HG02884 (cell line): ENCODE measurements around the gene ITPRID1.
"Not testable (repeated sequence)": the region's sequence is repeated elsewhere in the genome, so short reads cannot be mapped to it uniquely, and the experiment has no call there.

Source experiments
- ATAC-seq: cut with Tn5 transposase; IDR thresholded peaks from one replicate; pipeline ENCODE4 v1.9.1; 2021; ENCODE audit warnings: mild to moderate bottlenecking, moderate library complexity; ENCODE audit not compliant: unreplicated experiment

The ITPRID1 gene

DNA sequence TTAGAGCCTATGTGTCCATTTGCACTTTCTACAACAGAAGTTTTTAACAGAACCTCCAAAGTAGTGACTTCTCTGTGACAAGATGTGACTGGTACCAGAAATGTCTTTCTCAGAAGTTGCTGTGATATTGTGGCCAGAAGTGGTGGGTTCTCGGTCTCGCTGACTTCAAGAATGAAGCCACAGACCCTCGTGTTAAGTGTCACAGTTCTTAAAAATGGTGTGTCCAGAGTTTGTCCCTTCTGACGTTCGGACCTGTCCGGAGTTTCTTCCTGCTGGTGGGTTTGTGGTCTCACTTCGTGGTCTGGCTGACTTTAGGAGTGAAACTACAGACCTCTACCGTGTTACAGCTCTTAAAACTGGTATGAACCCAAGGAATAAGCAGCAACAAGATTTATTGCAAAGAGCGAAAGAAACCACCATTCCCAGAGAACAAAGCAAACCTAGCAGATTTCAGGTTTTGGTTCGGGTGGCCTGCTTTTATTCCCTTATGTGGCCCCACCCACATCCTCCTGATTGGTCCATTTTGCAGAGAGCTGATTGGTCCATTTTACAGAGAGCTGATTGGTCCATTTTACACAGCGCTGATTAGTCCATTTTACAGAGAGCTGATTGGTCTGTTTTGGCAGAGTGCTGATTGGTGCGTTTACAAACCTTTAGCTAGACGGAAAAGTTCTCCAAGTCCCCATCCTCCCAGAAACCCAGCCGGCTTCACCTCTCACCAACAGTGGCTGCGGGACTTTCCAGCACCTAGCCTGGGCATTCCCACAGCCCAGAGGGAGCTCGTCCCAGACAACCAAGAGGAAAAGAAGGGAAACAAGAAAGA, 3.0 kb downstream of the ITPRID1 start:
- no peak for ATAC-seq

DNA sequence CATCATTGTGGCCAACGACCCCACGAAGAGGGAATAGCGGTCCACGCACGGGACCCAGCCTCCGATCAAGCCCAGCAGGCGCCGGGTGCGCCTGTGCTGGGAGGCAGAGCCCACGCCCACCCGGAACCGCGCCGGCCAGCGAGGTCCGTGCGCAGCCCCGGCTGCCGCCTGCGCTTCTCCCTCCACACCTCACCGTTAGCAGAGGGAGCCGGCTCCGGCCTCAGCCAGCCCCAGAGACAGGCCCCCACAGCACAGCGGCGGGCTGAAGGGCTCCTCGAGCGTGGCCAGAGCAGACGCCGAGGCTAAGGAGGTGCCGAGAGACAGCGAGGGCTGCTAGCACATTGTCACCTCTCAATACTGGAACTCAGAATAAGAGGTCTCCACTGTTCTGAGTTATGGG, 3.6 kb downstream of the ITPRID1 start:
- ATAC-seq, result no peak

DNA sequence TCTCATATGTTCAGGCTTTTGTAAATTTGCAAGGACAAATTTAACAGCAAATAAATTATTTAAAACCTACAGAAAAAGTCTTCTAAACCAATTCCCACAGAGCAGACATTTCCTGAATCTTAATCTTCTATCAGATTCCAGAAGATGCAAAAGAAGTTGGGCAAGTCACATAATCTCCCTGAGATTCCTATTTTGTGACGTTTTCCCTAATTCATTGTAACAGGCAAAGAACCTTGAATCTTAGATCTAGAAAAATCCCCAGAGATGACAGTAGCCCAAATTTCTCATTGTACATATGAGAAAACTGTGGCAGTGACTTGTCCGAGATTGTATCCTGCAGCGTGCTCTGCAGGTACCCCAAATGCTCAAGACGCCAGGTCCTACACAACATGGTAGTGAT, 4.9 kb downstream of the ITPRID1 start:
- ATAC-seq, result no peak

DNA sequence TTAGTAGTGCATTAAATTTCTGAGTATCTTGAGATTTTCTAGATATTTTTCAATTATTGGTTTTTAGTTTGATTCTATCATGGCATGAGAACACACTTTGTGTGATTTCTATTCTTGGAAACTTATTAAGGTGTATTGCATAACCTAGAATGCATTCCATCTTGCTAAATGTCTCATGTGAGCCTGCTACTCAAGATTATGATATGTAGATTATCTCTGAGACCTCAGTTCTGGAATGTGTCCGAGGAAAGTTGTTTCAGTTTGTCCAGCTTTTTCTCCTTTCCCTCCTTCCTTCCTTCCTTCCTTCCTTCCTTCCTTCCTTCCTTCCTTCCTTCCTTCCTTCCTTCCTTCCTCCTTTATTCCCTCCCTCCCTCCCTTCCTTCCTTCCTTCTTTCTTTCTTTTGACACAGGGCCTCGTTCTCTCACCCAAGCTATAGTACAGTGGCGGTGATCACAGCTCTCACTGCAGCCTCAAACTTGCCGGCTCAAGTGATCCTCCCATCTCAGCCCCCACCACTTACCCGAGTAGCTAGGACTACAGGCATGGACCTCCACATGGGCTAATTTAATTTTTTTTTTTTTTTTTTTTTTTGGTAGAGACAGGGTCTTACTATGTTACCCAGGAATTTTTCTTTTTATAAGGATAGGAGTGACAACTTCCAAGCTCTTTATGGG, 7.6 kb downstream of the ITPRID1 start:
- no peak for ATAC-seq

DNA sequence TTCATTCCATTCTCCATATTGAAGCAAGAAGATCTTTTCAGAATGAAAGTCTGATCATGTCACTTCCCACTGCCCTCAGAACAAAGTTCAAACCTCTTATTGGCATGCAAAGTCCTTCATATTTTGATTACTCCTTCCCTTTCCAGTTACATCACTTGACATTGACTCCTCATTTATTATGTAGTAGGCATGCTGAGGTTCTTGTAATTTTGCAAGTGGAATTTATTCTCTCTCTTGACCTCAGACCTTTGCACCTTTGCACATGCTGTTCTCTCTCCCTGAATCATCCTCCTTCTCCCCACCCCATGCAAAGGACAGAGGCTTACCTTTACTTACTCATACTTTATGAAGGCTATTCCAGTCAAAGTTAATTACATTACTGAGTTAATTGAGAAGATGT, 13.0 kb downstream of the ITPRID1 start:
- no peak for ATAC-seq

DNA sequence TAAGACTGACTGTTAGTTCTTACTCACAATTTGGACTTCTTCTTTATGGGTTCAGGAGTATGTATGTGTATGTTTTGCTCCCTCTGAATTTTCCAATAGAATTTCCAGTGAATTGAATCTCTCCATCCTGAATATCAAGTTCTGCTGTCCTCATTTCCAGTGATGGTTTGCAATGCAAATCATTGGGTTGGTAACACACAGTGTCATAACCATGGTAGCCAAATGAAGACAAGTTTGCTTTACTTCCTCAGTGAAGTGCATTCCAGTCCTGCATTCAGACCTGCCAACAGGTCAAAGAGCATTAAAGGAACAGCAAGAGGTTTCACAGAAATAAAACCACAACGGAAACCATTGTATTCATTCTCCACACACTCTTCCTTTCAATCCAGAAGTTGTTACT, 15.2 kb downstream of the ITPRID1 start:
- no peak for ATAC-seq

DNA sequence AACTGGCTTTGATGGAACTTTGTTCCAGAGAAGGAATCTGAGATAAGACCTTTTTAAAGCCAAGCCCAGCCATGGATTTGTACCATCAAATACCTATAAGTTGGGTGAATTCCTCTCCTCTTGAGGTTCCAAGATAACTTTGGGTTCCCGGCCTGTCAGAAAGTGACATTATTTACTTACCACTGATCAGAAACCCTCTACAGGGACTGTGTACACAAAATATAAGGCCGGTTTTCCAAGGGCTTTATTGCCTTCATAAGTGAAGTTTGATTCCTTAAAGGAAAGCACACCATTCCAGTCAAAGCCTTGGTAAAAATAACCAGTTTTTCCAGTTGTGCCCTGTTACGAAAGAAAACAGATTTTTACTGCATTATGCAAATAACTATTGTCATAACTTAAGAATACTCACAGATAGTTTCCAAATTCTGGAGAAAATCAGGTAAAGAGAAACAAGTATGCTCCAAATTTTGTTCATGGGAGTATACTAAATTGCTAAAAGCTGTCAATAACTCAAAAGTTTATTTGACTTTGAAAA, 26.8 kb downstream of the ITPRID1 start:
- not testable (repeated sequence) for ATAC-seq

DNA sequence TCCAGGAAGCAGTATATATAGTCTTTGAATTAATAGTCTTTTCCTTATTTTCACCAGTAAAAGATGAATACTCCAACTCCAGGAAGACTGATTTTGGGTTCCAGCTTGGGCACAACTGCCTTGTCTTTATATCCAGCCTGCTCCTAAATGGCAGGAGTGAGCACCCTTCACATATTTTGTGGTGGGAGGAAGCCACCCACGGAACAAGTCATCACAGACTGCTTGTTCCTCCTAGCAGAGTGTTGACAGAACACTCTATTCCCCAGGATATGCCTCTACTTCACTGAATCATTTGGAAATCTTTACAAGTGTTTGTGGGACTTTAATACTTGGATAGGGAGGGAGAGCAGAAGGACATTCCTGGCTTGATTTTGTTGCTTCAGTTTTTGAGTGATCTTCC, 31.7 kb downstream of the ITPRID1 start:
- no peak for ATAC-seq

DNA sequence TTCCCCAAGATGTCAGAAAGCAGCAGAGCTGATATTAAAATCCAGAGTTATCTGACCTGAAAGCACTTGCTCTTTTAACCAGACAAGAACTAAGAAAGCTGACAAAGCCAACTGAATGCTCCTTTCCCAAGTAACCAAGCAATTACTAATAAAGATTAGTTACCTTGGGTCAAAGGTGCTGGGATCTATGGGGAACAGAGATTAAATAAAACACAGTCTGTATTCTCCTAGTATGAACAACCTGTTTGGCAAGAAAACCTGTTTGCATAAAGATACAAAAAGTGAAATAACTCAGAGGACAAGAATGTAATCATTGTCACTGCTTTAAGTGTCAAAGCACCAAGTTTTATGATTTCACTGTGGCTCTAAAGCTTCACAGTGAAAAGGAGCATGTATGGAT, 35.7 kb downstream of the ITPRID1 start:
- no peak for ATAC-seq

DNA sequence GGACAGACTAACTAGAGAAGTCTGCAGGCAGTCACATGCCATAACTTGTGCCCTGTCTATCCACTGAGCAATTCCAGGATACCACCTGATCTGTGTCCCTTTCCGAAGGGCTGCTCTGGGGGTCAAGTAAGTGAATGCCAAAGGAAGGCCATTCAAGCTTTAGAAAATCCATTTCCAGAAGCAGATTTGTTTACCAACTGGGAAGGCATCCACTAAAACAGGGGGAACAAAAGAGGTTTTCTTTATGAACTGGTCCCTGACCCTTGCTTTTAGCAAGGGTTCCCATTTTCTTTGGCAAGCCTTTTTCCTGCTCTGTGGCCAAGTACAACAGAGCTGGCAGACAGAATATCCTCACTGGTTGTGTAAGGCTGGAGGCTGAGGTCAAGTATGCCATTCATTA, 36.5 kb downstream of the ITPRID1 start:
- no peak for ATAC-seq

DNA sequence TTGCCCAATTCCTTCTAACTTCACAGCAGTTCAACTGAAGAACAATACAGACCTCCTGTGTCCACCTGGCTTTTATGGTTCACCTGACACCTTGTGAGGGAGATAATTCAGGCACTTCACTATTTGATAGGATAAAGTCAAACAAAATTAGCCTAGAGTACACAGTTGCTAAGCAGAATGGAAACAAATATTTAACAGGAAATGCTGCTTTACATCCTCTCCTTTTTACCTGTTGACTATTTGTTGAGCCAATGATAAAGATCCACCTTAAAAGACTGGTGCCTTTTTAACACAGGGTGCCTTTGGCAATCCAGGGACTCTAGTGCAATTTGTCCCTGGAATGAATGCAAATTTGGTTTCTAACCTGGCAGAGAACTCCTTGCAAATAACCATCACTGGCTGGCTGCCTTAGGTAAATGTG, 39.8 kb downstream of the ITPRID1 start:
- no peak for ATAC-seq

DNA sequence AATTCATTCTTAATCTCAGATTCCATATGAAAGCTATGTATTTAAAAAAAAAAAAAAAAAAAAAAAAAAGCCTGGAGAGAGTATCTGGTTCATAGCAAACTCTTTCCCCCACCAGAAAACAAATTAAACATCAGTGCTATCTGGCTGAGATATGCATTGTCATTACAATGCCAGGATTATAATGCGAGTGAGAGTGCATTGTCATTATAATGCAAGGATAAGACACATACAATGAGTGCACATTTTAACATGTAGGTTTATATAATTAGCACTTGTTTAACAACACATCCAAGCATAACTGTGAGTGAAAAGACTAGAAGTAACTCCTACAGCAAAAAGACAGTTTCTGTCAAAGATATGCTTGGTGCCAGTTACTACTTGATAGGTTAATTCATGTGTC, 48.1 kb downstream of the ITPRID1 start:
- no peak for ATAC-seq

DNA sequence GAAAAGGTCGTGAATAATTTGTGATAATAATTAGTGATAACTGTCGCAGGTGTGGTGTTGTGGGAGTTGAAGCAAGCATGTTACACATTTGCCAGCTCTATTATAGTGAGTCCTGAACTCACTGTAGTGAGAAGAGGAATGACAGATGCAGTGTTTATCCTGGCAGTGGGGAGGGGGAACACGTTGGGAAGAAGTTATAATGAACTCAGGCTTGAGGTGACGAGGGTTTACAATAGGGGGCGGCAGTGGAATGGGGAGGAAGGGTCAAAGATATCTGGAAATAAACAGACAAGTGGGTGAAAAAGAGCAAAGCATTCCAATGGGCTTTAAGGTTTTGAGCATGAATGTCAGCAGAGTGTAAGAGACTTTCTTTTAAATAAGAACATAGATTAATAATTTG, 49.6 kb downstream of the ITPRID1 start:
- no peak for ATAC-seq

DNA sequence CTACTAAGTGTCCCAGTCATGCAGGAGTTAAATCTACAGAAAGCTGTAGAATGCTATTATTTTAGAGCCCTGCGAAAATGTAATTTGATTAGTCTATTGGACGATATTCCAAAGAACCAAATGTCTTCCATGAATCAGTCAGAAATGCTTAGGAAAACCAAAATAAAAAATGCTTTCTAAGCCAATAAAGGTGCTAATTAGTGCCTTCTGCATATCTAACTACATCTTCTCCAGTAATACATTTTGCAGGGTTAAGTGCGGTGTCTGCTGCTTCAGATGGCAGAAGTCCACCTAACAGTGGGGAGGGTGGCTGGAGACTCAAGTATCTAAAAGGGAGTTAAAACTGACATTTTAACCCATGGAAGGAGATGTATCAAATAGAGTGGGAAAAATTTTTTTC, 50.1 kb downstream of the ITPRID1 start:
- ATAC-seq, result no peak

DNA sequence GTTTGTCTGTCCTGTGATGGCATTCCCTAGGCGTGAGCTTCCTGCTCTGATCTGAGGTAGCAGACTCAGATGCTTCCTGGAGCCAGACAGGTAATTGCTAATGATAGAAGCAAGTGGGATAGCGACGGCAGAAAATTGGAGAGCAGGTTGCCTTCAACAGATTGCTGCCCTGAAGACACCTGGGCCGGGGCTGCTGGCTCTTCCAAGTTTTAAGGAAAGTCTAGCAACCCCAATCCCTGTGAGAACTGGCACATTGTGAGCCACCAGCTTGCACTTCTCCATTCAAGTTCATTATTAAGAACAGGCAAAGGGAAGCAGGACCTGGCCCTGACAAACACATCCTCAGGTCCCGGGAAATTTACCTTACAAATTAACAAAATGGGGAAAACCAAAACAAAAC, 50.8 kb downstream of the ITPRID1 start:
- no peak for ATAC-seq

DNA sequence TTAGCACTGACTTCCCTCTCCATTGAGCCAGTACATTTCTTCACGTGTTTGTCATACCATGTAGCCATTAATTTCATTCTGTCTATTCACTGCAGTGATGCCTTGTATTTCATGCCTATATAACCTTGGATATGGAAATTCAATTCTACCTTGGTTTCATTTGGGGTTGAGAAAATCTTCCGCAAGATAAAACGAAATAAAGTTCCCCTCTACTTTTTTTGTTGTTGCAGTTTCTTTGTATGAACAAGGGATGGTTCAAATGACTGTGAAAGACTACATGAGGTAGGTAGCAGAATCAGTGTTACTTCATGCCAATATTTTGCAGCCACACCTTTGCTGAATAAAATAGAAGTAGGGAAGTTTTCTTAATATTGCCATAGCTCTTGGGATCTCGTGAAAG, 55.6 kb downstream of the ITPRID1 start:
- ATAC-seq, result no peak

DNA sequence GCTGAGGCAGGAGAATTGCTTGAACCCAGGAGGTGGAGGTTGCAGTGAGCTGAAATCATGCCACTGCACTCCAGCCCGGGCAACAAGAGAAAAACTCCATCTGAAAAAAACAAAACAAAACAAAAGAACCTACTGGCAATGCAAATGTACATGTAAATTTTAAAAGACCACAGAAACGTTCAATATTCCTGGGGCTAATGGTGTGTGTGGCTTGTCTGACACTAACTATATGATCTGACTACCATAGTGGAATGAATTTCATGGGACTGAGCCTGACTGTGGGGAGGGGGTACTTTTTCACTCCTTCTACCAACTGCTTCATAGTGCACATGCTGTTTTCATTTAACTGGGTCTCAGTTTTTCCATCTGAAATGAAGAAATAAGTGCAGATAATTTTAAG, 69.6 kb downstream of the ITPRID1 start:
- no peak for ATAC-seq

DNA sequence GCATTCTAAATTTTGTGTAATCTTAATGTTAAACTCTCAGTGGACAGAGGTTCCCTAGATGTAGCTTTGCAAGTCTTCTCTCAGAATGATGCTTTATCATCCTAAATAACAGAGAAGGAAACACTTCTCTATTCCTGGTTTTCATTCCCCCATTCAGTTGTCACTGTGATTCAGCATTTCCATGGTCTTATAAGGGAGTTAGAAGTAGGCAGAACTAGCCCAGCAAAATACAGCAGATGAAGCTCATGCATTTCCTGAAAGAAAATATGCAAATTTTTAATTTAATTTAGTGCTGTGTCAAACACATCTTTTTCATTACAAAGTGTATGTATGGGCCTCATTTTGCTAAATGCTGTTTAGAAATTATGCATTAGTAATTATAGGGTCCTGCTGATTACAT, 70.1 kb downstream of the ITPRID1 start:
- ATAC-seq, result no peak

DNA sequence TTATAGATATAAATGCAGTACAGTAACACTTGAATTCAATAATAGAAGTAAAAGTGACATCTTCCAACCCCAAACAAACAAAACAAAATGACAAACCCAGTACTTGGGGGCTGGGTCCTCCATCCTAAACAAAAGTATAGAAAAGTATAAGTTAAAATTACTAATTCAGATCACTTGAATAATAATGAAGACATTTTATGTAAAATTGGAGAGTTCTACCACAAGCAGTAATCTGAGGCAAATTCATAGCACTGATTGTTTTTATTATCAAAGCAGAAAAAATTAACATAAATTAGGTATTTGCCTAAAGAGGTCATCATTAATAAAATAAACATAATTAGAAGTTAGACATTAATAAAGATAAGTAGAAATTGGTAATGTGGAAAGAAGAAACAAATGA, 81.5 kb downstream of the ITPRID1 start:
- no peak for ATAC-seq

DNA sequence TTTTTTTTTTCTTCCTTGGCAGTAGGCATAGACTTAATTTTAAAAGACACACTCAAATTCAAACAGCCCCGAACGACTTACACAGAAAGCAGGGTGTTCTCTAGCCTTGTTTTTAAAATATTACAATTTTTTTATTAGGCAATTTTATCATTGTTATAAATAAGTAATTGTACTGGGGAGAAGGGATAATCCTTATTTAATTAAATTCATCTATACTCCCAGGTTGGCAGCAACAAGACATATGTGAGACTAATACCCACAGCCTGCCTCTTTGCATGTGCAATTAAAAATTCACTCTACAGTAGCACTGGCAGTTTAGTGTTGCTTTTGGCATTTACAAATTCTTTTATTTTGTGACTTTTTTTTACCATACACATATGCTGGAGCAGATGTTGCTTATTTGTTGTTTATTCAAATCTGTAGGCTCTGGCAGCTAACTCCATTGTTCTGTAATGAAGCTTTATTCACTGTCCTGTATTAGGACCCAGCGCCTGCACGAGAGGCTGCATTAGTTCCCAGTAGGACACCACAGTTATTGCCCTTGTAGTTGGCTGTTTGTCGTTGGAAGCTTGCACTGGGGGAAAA, 88.2 kb downstream of the ITPRID1 start:
- no peak for ATAC-seq

DNA sequence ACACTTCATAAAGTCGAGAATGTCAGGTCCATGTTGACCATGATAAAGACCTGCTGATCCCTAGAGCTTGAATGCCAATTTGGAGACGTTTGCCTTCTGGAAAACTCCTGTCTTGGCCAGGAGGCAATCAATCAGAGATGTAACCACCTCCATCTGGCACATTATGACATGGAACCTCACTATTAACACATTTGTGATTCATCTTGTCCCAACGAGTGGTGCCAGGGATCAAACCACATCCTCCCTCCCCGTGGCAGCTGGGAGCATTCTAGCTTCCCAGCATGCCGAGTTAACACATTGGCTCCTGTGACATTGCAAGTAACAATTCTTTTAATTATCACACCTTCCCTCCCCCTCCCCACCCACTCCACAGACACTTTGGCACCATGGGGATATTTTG, 89.2 kb downstream of the ITPRID1 start:
- no peak for ATAC-seq

DNA sequence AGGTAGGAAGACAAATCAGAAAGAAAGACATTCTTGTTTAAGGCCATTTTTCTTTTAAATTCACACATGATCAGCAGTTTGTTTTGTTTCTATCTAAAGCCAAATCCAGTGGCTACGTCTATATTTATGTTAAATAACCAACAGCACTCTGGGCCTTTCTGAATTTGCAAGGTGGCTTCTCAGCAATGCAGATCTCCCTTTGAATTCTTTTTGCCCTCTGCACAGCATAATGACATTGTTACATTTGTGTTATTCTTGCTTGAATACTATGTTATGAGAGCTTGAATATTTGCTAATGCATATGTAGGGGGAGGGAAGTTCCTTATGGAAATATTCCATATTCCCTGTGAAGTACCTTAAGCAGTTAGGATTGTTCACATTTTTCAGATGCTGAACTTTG, 99.7 kb downstream of the ITPRID1 start:
- no peak for ATAC-seq
